A549 (cell line): ENCODE measurements around the gene GCAT. TPM values are rescaled to one million over a fixed set of nuclear protein-coding genes. Genes with fewer than 3 reads are reported as not detected.

ENCODE experiments used
- ATAC-seq, 2 experiments: fragments of 200-7000 bp in 1 of 2; fragments of >200 bp in 1 of 2; cut with Nextera tagmentation in 1 of 2; cut with Tn5 transposase in 1 of 2; 3 replicates each; pipeline versions ENCODE4 v1.8.0 to v1.9.1; 2018 to 2020; ENCODE audit warnings: mild to moderate bottlenecking in 1 of 2, moderate library complexity in 1 of 2
- CTCF ChIA-PET: fragments of 300-600 bp; sonication (Branson Sonifier 250); formaldehyde crosslinking; extraction: SDS; loops from one replicate; lab custom pipeline; 2021; ENCODE audit warnings: antibody characterized with exemption, inconsistent platforms; lab: Yijun Ruan, JAX
- POLR2A ChIA-PET: fragments of 350-600 bp; formaldehyde crosslinking; extraction: SDS; loops from one replicate; lab custom pipeline; 2021; ENCODE audit warnings: antibody characterized with exemption, inconsistent platforms; lab: Yijun Ruan, JAX
- DNase-seq, 2 experiments: peaks; one replicate each; pipeline versions ENCODE4 v3.0.0 to v3.0.0-alpha.2; 2011 to 2016; ENCODE audit warnings: low read depth in 1 of 2, low spot score in 1 of 2
- FAIRE-seq: peaks from 2 replicates; lab custom pipeline; 2011; peaks lifted over from hg19 to GRCh38; lab: Jason Lieb, UNC
- H3K27ac ChIP-seq, 2 experiments: fragments of >200 bp; sonication (Bioruptor Twin); formaldehyde crosslinking; 3 replicates each; pipeline ENCODE4 v1.5.1; 2016 to 2017
- H3K4me1 ChIP-seq: fragments of >200 bp; sonication (Bioruptor Twin); formaldehyde crosslinking; 3 replicates; pipeline ENCODE4 v1.6.1; 2016
- H3K4me2 ChIP-seq: fragments of >200 bp; sonication (Bioruptor Twin); formaldehyde crosslinking; 3 replicates; pipeline ENCODE4 v1.6.1; 2016
- H3K4me3 ChIP-seq: fragments of >200 bp; sonication (Bioruptor Twin); formaldehyde crosslinking; 3 replicates; pipeline ENCODE4 v1.5.1; 2016
- H3K9me3 ChIP-seq: fragments of >200 bp; sonication (Bioruptor Twin); formaldehyde crosslinking; 3 replicates; pipeline ENCODE4 v1.6.1; 2016
- ATOH8 ChIP-seq: fragments of 250-450 bp; sonication (Bioruptor Pico); IDR thresholded peaks from 2 replicates; pipeline ENCODE4 v1.5.0; 2020; ENCODE audit warnings: low read depth, mild to moderate bottlenecking, moderate library complexity
- BCL3 ChIP-seq: fragments of >200 bp; sonication (Bioruptor Twin); formaldehyde crosslinking; IDR thresholded peaks from 3 replicates; pipeline ENCODE4 v1.6.1; 2016
- CBX8 ChIP-seq: fragments of 200-600 bp; sonication (generic); IDR thresholded peaks from 2 replicates; pipeline ENCODE4 v1.6.1; 2016
- CHD4 ChIP-seq: fragments of 200-600 bp; sonication (generic); IDR thresholded peaks from 2 replicates; pipeline ENCODE4 v1.6.1; 2016; ENCODE audit warnings: antibody characterized with exemption, mild to moderate bottlenecking, borderline replicate concordance
- CTCF ChIP-seq: fragments of >200 bp; sonication (Bioruptor Twin); formaldehyde crosslinking; IDR thresholded peaks from 3 replicates; pipeline ENCODE4 v1.5.1; 2016
- EHMT2 ChIP-seq: fragments of 200-600 bp; sonication (generic); IDR thresholded peaks from 2 replicates; pipeline ENCODE4 v1.6.1; 2016; ENCODE audit warnings: antibody characterized with exemption, low read depth, mild to moderate bottlenecking, moderate library complexity
- EP300 ChIP-seq, 2 experiments: fragments of >200 bp; sonication (Bioruptor Twin); formaldehyde crosslinking; IDR thresholded peaks; 2 replicates in 1 of 2; 3 replicates in 1 of 2; pipeline ENCODE4 v1.6.1; 2016 to 2017
- ESRRA ChIP-seq: fragments of 150-350 bp; IDR thresholded peaks from 2 replicates; pipeline ENCODE4 v1.6.1; 2014; ENCODE audit warnings: mild to moderate bottlenecking, low read length, borderline replicate concordance
- FOXS1 ChIP-seq: fragments of 250-450 bp; sonication (Bioruptor Pico); IDR thresholded peaks from 2 replicates; pipeline ENCODE4 v1.5.0; 2020; ENCODE audit warnings: mild to moderate bottlenecking, moderate library complexity
- HEYL ChIP-seq: fragments of 250-450 bp; sonication (Bioruptor Pico); IDR thresholded peaks from 2 replicates; pipeline ENCODE4 v1.8.0; 2021; ENCODE audit warnings: mild to moderate bottlenecking, moderate library complexity
- HOXB13 ChIP-seq: fragments of 250-450 bp; sonication (Bioruptor Pico); IDR thresholded peaks from 2 replicates; pipeline ENCODE4 v1.5.0; 2020; ENCODE audit warnings: low read depth, mild to moderate bottlenecking, moderate library complexity
- JUN ChIP-seq, 2 experiments: fragments of >200 bp; sonication (Bioruptor Twin); formaldehyde crosslinking; IDR thresholded peaks; 2 replicates in 1 of 2; 3 replicates in 1 of 2; pipeline ENCODE4 v1.6.1; 2016 to 2017
- KDM1A ChIP-seq: fragments of 200-600 bp; sonication (generic); IDR thresholded peaks from 2 replicates; pipeline ENCODE4 v1.6.1; 2016; ENCODE audit warnings: low read depth, mild to moderate bottlenecking
- MAX ChIP-seq: IDR thresholded peaks from 2 replicates; pipeline ENCODE4 v1.6.1; 2012
- NFE2L2 ChIP-seq: fragments of 150-350 bp; conservative IDR thresholded peaks from 2 replicates; pipeline ENCODE4 v1.6.1; 2014; ENCODE audit warnings: low read length
- NR3C1 ChIP-seq: fragments of >200 bp; sonication (Bioruptor Twin); formaldehyde crosslinking; IDR thresholded peaks from 3 replicates; pipeline ENCODE4 v1.6.1; 2017
- PBX3 ChIP-seq: IDR thresholded peaks from 2 replicates; pipeline ENCODE4 v1.6.1; 2012
- RNF2 ChIP-seq: fragments of 200-600 bp; sonication (generic); IDR thresholded peaks from 2 replicates; pipeline ENCODE4 v1.6.1; 2016; ENCODE audit warnings: low read depth, mild to moderate bottlenecking, antibody characterized with exemption, moderate library complexity, borderline replicate concordance
- SREBF2 ChIP-seq: fragments of 450-650 bp; IDR thresholded peaks from 2 replicates; pipeline ENCODE4 v1.6.1; 2014; ENCODE audit warnings: mild to moderate bottlenecking, moderate library complexity
- TFCP2L1 ChIP-seq: fragments of 250-450 bp; sonication (Bioruptor Pico); IDR thresholded peaks from 2 replicates; pipeline ENCODE4 v1.5.0; 2021; ENCODE audit warnings: mild to moderate bottlenecking
- USF2 ChIP-seq: fragments of 450-650 bp; IDR thresholded peaks from 2 replicates; pipeline ENCODE4 v1.6.1; 2014; ENCODE audit warnings: antibody characterized with exemption
- ZNF302 ChIP-seq: fragments of 250-450 bp; sonication (Bioruptor Pico); IDR thresholded peaks from 2 replicates; pipeline ENCODE4 v1.9.0; 2021; ENCODE audit warnings: inconsistent platforms, mild to moderate bottlenecking, moderate library complexity
- WGBS: methylation state at CpG from one replicate; pipeline ENCODE4 v1.1.6; 2017; ENCODE audit errors: missing lambda C conversion rate; 5-methylcytosine and 5-hydroxymethylcytosine counted together
- polyA plus RNA-seq, 4 experiments: library from polyadenylated mRNA; depleted of rRNA in 3 of 4; stranded (reverse); fragments of >200 nt; fragmentation: RNase III in 1 of 4; extraction: RNeasy Plus Mini Kit Qiagen cat#74134 plus additional on column Dnase treatment in 1 of 4; gene quantifications; 2 replicates in 3 of 4; 3 replicates in 1 of 4; pipeline ENCODE4 v1.2.3, GENCODE V29; 2011 to 2017

GCAT gene
- polyA plus RNA-seq, 2 of the 4 experiments (the other 2 are of a cell fraction) = 1.2 to 2.1 TPM

DNA sequence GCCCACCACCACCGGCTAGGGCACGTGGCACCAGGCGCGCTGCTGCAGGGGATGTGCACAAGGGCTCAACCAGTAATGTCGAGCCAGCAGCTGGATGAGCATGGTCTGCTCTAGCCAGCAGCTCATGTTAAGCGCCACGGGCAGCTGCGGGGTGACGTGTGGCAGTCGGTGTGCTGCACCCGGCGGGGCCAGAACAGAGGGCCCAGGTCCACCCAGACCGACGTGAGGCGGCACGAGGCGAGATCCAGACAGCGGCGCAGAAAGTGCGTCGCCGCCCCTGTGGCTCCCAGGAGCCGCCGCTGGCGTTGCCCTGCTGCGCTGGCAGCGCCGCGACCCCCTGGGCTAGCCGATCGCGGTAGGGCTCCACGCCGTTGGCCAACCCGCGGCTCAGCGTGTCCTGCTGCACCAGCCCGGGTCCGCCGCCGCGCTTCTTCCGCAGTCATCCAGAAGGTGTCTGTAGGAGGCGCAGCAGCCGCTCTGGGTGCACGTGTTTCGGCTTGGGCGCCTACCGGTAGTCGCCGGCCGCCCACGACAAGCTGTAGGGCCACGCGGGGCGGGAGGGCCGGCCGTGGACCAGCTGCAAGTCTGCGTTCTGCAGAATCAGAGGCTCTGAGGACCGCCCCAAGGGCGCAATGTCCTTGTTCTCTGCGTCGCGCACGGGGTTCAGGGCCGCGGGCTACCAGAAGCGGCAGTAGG lies 10.8 kb downstream of the GCAT start (continued):
- no peak for TF ChIP-seq ATOH8 (CRISPR knock-in tag)
- no peak for TF ChIP-seq CHD4
- no peak for TF ChIP-seq TFCP2L1
- no peak for TF ChIP-seq CBX8
- no peak for TF ChIP-seq USF2
- TF ChIP-seq, all 56 proteins: peak for 0

GRCh38 chr22:37819105-37819433 lies 11.3 kb downstream of the GCAT start:
- ChIA-PET CTCF (interaction anchor here (0.6 to 6.0 kb wide), 12 partner anchors 10 to 189 kb away, joined by 3 to 112 read pairs (median 18); partner anchors contain the start of gene GCAT), POLR2A (no interaction called here)
- H3K4me3 ChIP-seq = no peak overlapping the region
- TF ChIP-seq RNF2 (no peak), FOXS1 (CRISPR knock-in tag) (no peak), HOXB13 (CRISPR knock-in tag) (no peak), BCL3 (no peak), CTCF (no peak), EP300 (IDR thresholded peaks at IDR 0.05) (no peak), ESRRA (no peak), JUN (IDR thresholded peaks at IDR 0.05) (no peak), CHD4 (no peak), PBX3 (no peak), EHMT2 (no peak), NFE2L2 (no peak), HEYL (CRISPR knock-in tag) (no peak), KDM1A (no peak), NR3C1 (no peak), ZNF302 (no peak), USF2 (no peak), SREBF2 (no peak), MAX (no peak)
- peaks cover 4% of the 10 kb centered on the region; the same call in 1 of the 3 replicates for H3K4me1 ChIP-seq
- ATAC-seq = no peak
- H3K9me3 ChIP-seq = no peaks in the 10 kb centered on the region
- WGBS = 88% methylated on average over 14 of the region's 14 CpGs
- no peak overlapping the region for H3K27ac ChIP-seq
- no peak for DNase-seq
- no peak overlapping the region for H3K4me2 ChIP-seq
- FAIRE-seq = no peak
